GM12878 (cell line): Measurements from ENCODE around the gene EEF1A2. TPM values are rescaled to one million over a fixed set of nuclear protein-coding genes. Genes with fewer than 3 reads are reported as not detected.
A peak's percentile ranks its signal among the peaks of the same experiment; 100 is the strongest.

Experiments used
- ATAC-seq: fragments of 200-7000 bp; cut with Tn5 transposase; 3 replicates; pipeline ENCODE4 v1.9.1; 2020; ENCODE audit warnings: mild to moderate bottlenecking, moderate library complexity
- BruUV-seq: library from RNA; stranded (reverse); fragments of 400-500 nt; replicated peaks from 2 replicates; lab custom pipeline; 2021; lab: Mats Ljungman, UMichigan
- CTCF ChIA-PET: fragments of 300-600 bp; sonication (Branson Sonifier 250); formaldehyde crosslinking; extraction: SDS; loops from one replicate; lab custom pipeline; 2021; ENCODE audit warnings: inconsistent platforms; lab: Yijun Ruan, JAX
- POLR2A ChIA-PET: fragments of 350-600 bp; formaldehyde crosslinking; extraction: SDS; loops from one replicate; lab custom pipeline; 2021; ENCODE audit warnings: inconsistent platforms; lab: Charles Lee
- RAD21 ChIA-PET: fragments of 300-600 bp; sonication (Branson Sonifier 250); formaldehyde crosslinking; loops from one replicate; lab custom pipeline; 2023; ENCODE audit warnings: antibody characterized with exemption; ENCODE audit not compliant: unreplicated experiment; lab: Charles Lee
- SMC1A ChIA-PET: fragments of 300-600 bp; sonication (Branson Sonifier 250); formaldehyde crosslinking; loops from one replicate; lab custom pipeline; 2023; ENCODE audit not compliant: unreplicated experiment, uncharacterized antibody; lab: Charles Lee
- DNase-seq: peaks from one replicate; pipeline ENCODE4 v3.0.0-alpha.2; 2011; ENCODE audit warnings: low read depth, low spot score
- FAIRE-seq: peaks from 3 replicates; lab custom pipeline; 2011; peaks lifted over from hg19 to GRCh38; lab: Jason Lieb, UNC
- H2AFZ ChIP-seq: 2 replicates; pipeline ENCODE4 v1.6.0; 2011; ENCODE audit warnings: low read depth, low read length, control low read depth; ENCODE audit not compliant: control insufficient read depth
- H3K27ac ChIP-seq: 2 replicates; pipeline ENCODE4 v1.5.1; 2011; ENCODE audit warnings: control low read depth; ENCODE audit not compliant: control insufficient read depth, insufficient read depth
- H3K27me3 ChIP-seq, 2 experiments: replicated peaks in 1 of 2; 2 replicates each; pipeline versions ENCODE4 v1.6.0 to v1.6.1; 2011; ENCODE audit warnings: low read length in 1 of 2; ENCODE audit not compliant: control insufficient read depth in 2 of 2, insufficient read depth in 2 of 2
- H3K36me3 ChIP-seq, 2 experiments: 2 replicates each; pipeline ENCODE4 v1.5.1; 2011; ENCODE audit warnings: low read length in 1 of 2; ENCODE audit not compliant: control insufficient read depth in 2 of 2, insufficient read depth in 2 of 2
- H3K4me1 ChIP-seq: 2 replicates; pipeline ENCODE4 v1.6.1; 2011; ENCODE audit warnings: mild to moderate bottlenecking, low read length, moderate library complexity, mixed read lengths; ENCODE audit not compliant: control insufficient read depth, insufficient read depth
- H3K4me2 ChIP-seq: 2 replicates; pipeline ENCODE4 v1.6.0; 2011; ENCODE audit warnings: control low read depth; ENCODE audit not compliant: control insufficient read depth, insufficient read depth
- H3K4me3 ChIP-seq: fragments of 200-600 bp; sonication (generic); 2 replicates; pipeline ENCODE4 v1.5.1; 2016
- H3K79me2 ChIP-seq: 2 replicates; pipeline ENCODE4 v1.6.0; 2011; ENCODE audit warnings: low read length; ENCODE audit not compliant: control insufficient read depth, insufficient read depth
- H3K9ac ChIP-seq: 2 replicates; pipeline ENCODE4 v1.8.0; 2011; ENCODE audit warnings: low read length, control low read depth, mixed read lengths; ENCODE audit not compliant: control insufficient read depth, insufficient read depth
- H3K9me3 ChIP-seq: replicated peaks from 3 replicates; pipeline ENCODE4 v1.5.1; 2011; ENCODE audit warnings: mild to moderate bottlenecking, low read length; ENCODE audit not compliant: control insufficient read depth, insufficient read depth
- H4K20me1 ChIP-seq: 2 replicates; pipeline ENCODE4 v1.6.0; 2011; ENCODE audit not compliant: control insufficient read depth, insufficient read depth
- ATF2 ChIP-seq: IDR thresholded peaks from 2 replicates; pipeline ENCODE4 v1.6.1; 2012; ENCODE audit warnings: low read length, inconsistent platforms
- ETV6 ChIP-seq, 2 experiments: fragments of 450-650 bp in 1 of 2; IDR thresholded peaks in 1 of 2; conservative IDR thresholded peaks in 1 of 2; 2 replicates each; pipeline ENCODE4 v1.6.1; 2014; ENCODE audit warnings: antibody characterized with exemption in 1 of 2, borderline replicate concordance in 1 of 2, low read depth in 1 of 2, mild to moderate bottlenecking in 1 of 2, moderate library complexity in 1 of 2
- MEF2B ChIP-seq: fragments of 450-650 bp; IDR thresholded peaks from 2 replicates; pipeline ENCODE4 v1.6.1; 2018; ENCODE audit warnings: mild to moderate bottlenecking, moderate library complexity; ENCODE audit not compliant: partially characterized antibody, poor library complexity, severe bottlenecking
- MXI1 ChIP-seq: fragments of 150-350 bp; IDR thresholded peaks from 2 replicates; pipeline ENCODE4 v1.6.1; 2011; ENCODE audit warnings: low read depth, mild to moderate bottlenecking, inconsistent platforms, low read length, improper control_type of control experiment
- POU2F2 ChIP-seq: IDR thresholded peaks from 3 replicates; pipeline ENCODE4 v1.6.1; 2011; ENCODE audit warnings: low read depth, mild to moderate bottlenecking, low read length, borderline replicate concordance
- RAD21 ChIP-seq: IDR thresholded peaks from 2 replicates; pipeline ENCODE4 v1.6.1; 2011; ENCODE audit warnings: mild to moderate bottlenecking, low read depth, low read length, moderate library complexity; ENCODE audit not compliant: insufficient read depth
- RELA ChIP-seq: fragments of 450-650 bp; IDR thresholded peaks from 2 replicates; pipeline ENCODE4 v1.8.0; 2014; ENCODE audit warnings: borderline replicate concordance; ENCODE audit not compliant: partially characterized antibody
- SMAD1 ChIP-seq: fragments of 450-650 bp; IDR thresholded peaks from 2 replicates; pipeline ENCODE4 v1.6.1; 2018; ENCODE audit warnings: mild to moderate bottlenecking, low read depth; ENCODE audit not compliant: partially characterized antibody
- STAT3 ChIP-seq: IDR thresholded peaks from 2 replicates; pipeline ENCODE4 v1.6.1; 2011; ENCODE audit warnings: low read depth, low read length, improper control_type of control experiment
- SUZ12 ChIP-seq: fragments of 200-600 bp; sonication (generic); IDR thresholded peaks from one replicate; pipeline ENCODE4 v1.6.1; 2018; ENCODE audit warnings: antibody characterized with exemption, mild to moderate bottlenecking; ENCODE audit not compliant: unreplicated experiment
- TARDBP ChIP-seq: IDR thresholded peaks from 2 replicates; pipeline ENCODE4 v1.6.1; 2016; ENCODE audit warnings: borderline replicate concordance
- TCF3 ChIP-seq: IDR thresholded peaks from 2 replicates; pipeline ENCODE4 v1.6.1; 2012; ENCODE audit warnings: low read depth, mild to moderate bottlenecking, low read length, borderline replicate concordance; ENCODE audit not compliant: insufficient read depth
- WRNIP1 ChIP-seq: IDR thresholded peaks from 2 replicates; pipeline ENCODE4 v1.6.1; 2011; ENCODE audit warnings: low read depth, low read length, improper control_type of control experiment, borderline replicate concordance
- ZBTB33 ChIP-seq: fragments of 450-650 bp; IDR thresholded peaks from 2 replicates; pipeline ENCODE4 v1.6.1; 2017; ENCODE audit warnings: mild to moderate bottlenecking
- WGBS: methylation state at CpG from one replicate; pipeline ENCODE4 v1.1.6; 2016; ENCODE audit warnings: low lambda C conversion rate; ENCODE audit not compliant: insufficient replicate concordance, insufficient coverage; ENCODE audit errors: missing lambda C conversion rate; 5-methylcytosine and 5-hydroxymethylcytosine counted together
- in situ Hi-C: fragments of 300-500 bp; cut with MboI; formaldehyde crosslinking; loops from 9 replicates; pipeline ENCODE4 v1.14.3; 2018; ENCODE audit warnings: mixed read lengths
- intact Hi-C: fragments of 100-400 bp; cut with micrococcal nuclease; formaldehyde crosslinking; loops from one replicate; pipeline ENCODE4 v1.14.2; 2022; ENCODE audit not compliant: unreplicated experiment
- polyA plus RNA-seq, 11 experiments: library from polyadenylated mRNA; depleted of rRNA in 4 of 11; unstranded in 6 of 11; stranded (reverse) in 5 of 11; fragments of >200 nt; fragmentation: Nextera tagmentation in 4 of 11; fragmentation: Illumina TruSeq in 1 of 11; extraction: Ambion mirVana in 4 of 11; extraction: Trizol in 1 of 11; gene quantifications; 1 replicate in 1 of 11; 2 replicates in 10 of 11; pipeline versions ENCODE4 v1.2.1 to v1.2.3, GENCODE V29; 2011 to 2016; ENCODE audit warnings: inconsistent platforms in 2 of 11, missing spikeins in 2 of 11, low read depth in 1 of 11
- total RNA-seq, 4 experiments: library from RNA; depleted of rRNA in 3 of 4; stranded (reverse); fragments of >200 nt in 3 of 4; fragmentation: Illumina TruSeq in 1 of 4; extraction: Trizol in 1 of 4; gene quantifications; 2 replicates each; pipeline versions ENCODE4 v1.2.1 to v1.2.3, GENCODE V29; 2013 to 2021

Gene EEF1A2
- total and polyA plus RNA-seq, 10 of the 15 experiments (the other 5 are each of a cell fraction or from before 2014, with no cell fraction given) = 0.56 TPM; not detected in 9

- DNase-seq = no peak
- RAD21 ChIA-PET = no interaction called here
- Histone ChIP-seq H3K79me2 (no peaks in the 10 kb centered on the region), H3K4me3 (no peak overlapping the region), H3K27ac (no peak overlapping the region), H3K27me3 (peaks cover 0 to 1% of the 10 kb centered on the region in 2 experiments; a peak in 1 of 4 replicates), H4K20me1 (no peaks in the 10 kb centered on the region), H3K4me1 (no peaks in the 10 kb centered on the region; the same call in 1 of the 2 replicates), H3K9me3 (no peaks in the 10 kb centered on the region), H3K9ac (no peak overlapping the region)
- intact Hi-C loops (no loop called here), in situ Hi-C loops (no loop called here)
- no peak for FAIRE-seq
- CTCF ChIA-PET = no interaction called here
- POLR2A ChIA-PET = no interaction called here
- WGBS = 57% methylated on average over 7 of the region's 12 CpGs
- no TSS peak for BruUV-seq
- TF ChIP-seq RELA (no peak), POU2F2 (no peak), WRNIP1 (no peak), ETV6 (conservative IDR thresholded peaks at IDR 0.05 in 1 of 2, IDR thresholded peaks at IDR 0.05 in 1 of 2; ENCODE audit: borderline replicate concordance in 1 of 2, low read depth in 1 of 2) (no peak), TARDBP (no peak), SUZ12 (no peak), RAD21 (0 out of 2 replicates have a peak, but pooled peaks have one; percentile 4)
- TF ChIP-seq, all 136 proteins: peak for 1
- Histone ChIP-seq H3K36me3 (no peaks in the 10 kb centered on the region), H3K4me2 (no peak overlapping the region), H2AFZ (no peak overlapping the region)
- ATAC-seq = peak; percentile 28
- SMC1A ChIA-PET = no interaction called here
Measured at GRCh38 chr20:63483834-63484233, 15.0 kb downstream of the EEF1A2 start.

- in situ Hi-C loops = no loop called here
- intact Hi-C loops = no loop called here
- Histone ChIP-seq H3K4me1 (no peaks in the 10 kb centered on the region; the same call in 1 of the 2 replicates), H3K79me2 (no peaks in the 10 kb centered on the region), H2AFZ (no peak overlapping the region), H3K27ac (no peak overlapping the region), H3K27me3 (no peaks in the 10 kb centered on the region; a peak in 1 of 4 replicates), H3K36me3 (no peaks in the 10 kb centered on the region), H3K4me2 (no peak overlapping the region), H3K9ac (no peak overlapping the region), H3K9me3 (no peaks in the 10 kb centered on the region), H4K20me1 (no peaks in the 10 kb centered on the region), H3K4me3 (no peak overlapping the region)
- POLR2A ChIA-PET = no interaction called here
- SMC1A ChIA-PET = no interaction called here
- ATAC-seq (no peak), DNase-seq (no peak), FAIRE-seq (no peak)
- RAD21 ChIA-PET = no interaction called here
- CTCF ChIA-PET = no interaction called here
- 15% methylated on average over 10 of the region's 11 CpGs for WGBS
- no TSS peak for BruUV-seq
- TF ChIP-seq ZBTB33 (no peak), ATF2 (no peak), TCF3 (no peak), MEF2B (no peak), STAT3 (no peak), MXI1 (no peak), SMAD1 (no peak)
Measured at GRCh38 chr20:63482021-63482587, 16.8 kb downstream of the EEF1A2 start.
